ENCODE measurements around the gene ZNF76. TPM values are rescaled to one million over a fixed set of nuclear protein-coding genes. Genes with fewer than 3 reads are reported as not detected.
A peak's percentile ranks its signal among the peaks of the same experiment; 100 is the strongest.

The ZNF76 gene
- total and polyA plus RNA-seq, 2 of the 8 experiments (the other 6 are each of a cell fraction or from before 2014, with no cell fraction given): 17.9 to 23.9 TPM

- POLR2A ChIA-PET (ENCODE audit: partially characterized antibody): interaction anchor here (0.8 to 2.7 kb wide), 6 partner anchors 9 to 156 kb away, joined by 3 to 10 read pairs (median 5); partner anchors contain the start of genes DEF6, PPARD and RPL10A
- Histone ChIP-seq H3K4me2 (ENCODE audit: insufficient read depth in 1 of 2, low read depth in 2 of 2, low read length in 2 of 2) (peak overlapping the region; percentile 90 to 92), H3K4ac (replicated peaks; ENCODE audit: insufficient read length, low read depth, low read length) (no peak overlapping the region), H3K14ac (ENCODE audit: insufficient read length) (no peak overlapping the region), H3K23me2 (ENCODE audit: low read depth, low read length) (peaks cover 10% of the 10 kb centered on the region), H3K79me1 (ENCODE audit: low read depth, low read length) (no peaks in the 10 kb centered on the region), H3K9me3 (ENCODE audit: insufficient read depth in 2 of 2, low read depth in 1 of 2, low read length in 1 of 2) (no peaks in the 10 kb centered on the region; a peak in 1 of 4 replicates), H3K23ac (ENCODE audit: insufficient read length) (no peak overlapping the region), H4K8ac (ENCODE audit: extremely low read depth, insufficient read depth, low read length) (peak overlapping the region; percentile 80), H4K91ac (replicated peaks; ENCODE audit: insufficient read length, low read length) (peak overlapping the region; percentile 39), H3K36me3 (ENCODE audit: control insufficient read depth in 2 of 4, insufficient read depth in 4 of 4, low read length in 3 of 4) (no peaks in the 10 kb centered on the region), H3K79me2 (ENCODE audit: control insufficient read depth in 1 of 2, insufficient read depth in 2 of 2, low read length in 2 of 2) (no peaks in the 10 kb centered on the region), H3K27me3 (replicated peaks in 1 of 4; ENCODE audit: control insufficient read depth in 3 of 4, extremely low read depth in 1 of 4, insufficient read depth in 3 of 4, low read length in 3 of 4) (peaks cover 3 to 19% (median 14%) of the 10 kb centered on the region in 4 experiments), H2BK120ac (replicated peaks; ENCODE audit: low read depth, low read length) (no peak overlapping the region), H3K4me3 (ENCODE audit: extremely low read depth in 1 of 4, insufficient read depth in 2 of 4, low read depth in 3 of 4, low read length in 4 of 4) (peak overlapping the region; percentile 42 to 62 (median 58)), H3K9ac (replicated peaks in 1 of 4; ENCODE audit: extremely low read depth in 1 of 4, low read depth in 3 of 4, low read length in 3 of 4) (peak overlapping the region in 3 of 4 experiments; percentile 14 to 20 (median 16); a peak in 3 of 7 replicates), H2BK5ac (ENCODE audit: low read depth, low read length) (no peak overlapping the region), H4K5ac (ENCODE audit: insufficient read length, low read depth, low read length) (no peak overlapping the region), H4K20me1 (replicated peaks in 1 of 2; ENCODE audit: control insufficient read depth in 1 of 2, insufficient read depth in 2 of 2, low read length in 2 of 2) (no peaks in the 10 kb centered on the region), H3K18ac (ENCODE audit: extremely low read depth, low read length) (peak overlapping the region; percentile 90), H3K56ac (replicated peaks; ENCODE audit: insufficient read length, low read depth, low read length) (no peak overlapping the region), H2BK20ac (ENCODE audit: low read length) (no peak overlapping the region), H2AFZ (ENCODE audit: low read length) (peak overlapping the region; percentile 82), H2BK12ac (ENCODE audit: low read depth, low read length) (no peak overlapping the region), H3K4me1 (replicated peaks in 1 of 4; ENCODE audit: control insufficient read depth in 3 of 4, insufficient read depth in 4 of 4, low read length in 3 of 4) (peaks cover 5 to 8% (median 6%) of the 10 kb centered on the region in 4 experiments), H2BK15ac (ENCODE audit: low read length) (no peak overlapping the region; the same call in 1 of the 2 replicates), H2AK5ac (ENCODE audit: low read depth, low read length) (no peak overlapping the region), H3K27ac (ENCODE audit: low read depth, low read length) (no peak overlapping the region)
- CTCF ChIA-PET (ENCODE audit: partially characterized antibody): interaction anchor here (0.8 to 21.2 kb wide), 13 partner anchors 11 to 239 kb away, joined by 3 to 358 read pairs (median 5); partner anchors contain the start of gene DEF6
- DNase-seq (ENCODE audit: low read depth in 1 of 2, low spot score in 2 of 2) (no peak), FAIRE-seq (no peak)
- WGBS, 2 experiments (ENCODE audit: extremely low coverage in 1 of 2, insufficient coverage in 1 of 2, insufficient read length in 1 of 2, insufficient replicate concordance in 2 of 2, low coverage in 1 of 2, low lambda C conversion rate in 2 of 2, missing lambda C conversion rate in 1 of 2): 26% methylated on average over 28 of the region's 28 CpGs; no CpG with 5 or more reads in 1 of the 2 experiments
- no peak for TF ChIP-seq TAF7 (optimal IDR thresholded peaks at IDR 0.05; ENCODE audit: borderline replicate concordance, low read depth, low read length)
- peak; percentile 64 for TF ChIP-seq MAX (IDR thresholded peaks at IDR 0.05)
- peak; percentile 31 for TF ChIP-seq EZH2 (IDR thresholded peaks at IDR 0.05; ENCODE audit: low read depth, low read length, severe bottlenecking)
- TF ChIP-seq HDAC2 (IDR thresholded peaks at IDR 0.05; ENCODE audit: borderline replicate concordance in 1 of 2, low read depth in 2 of 2, low read length in 2 of 2): no peak
- TF ChIP-seq SUZ12 (IDR thresholded peaks at IDR 0.05; ENCODE audit: low read length): no peak; the same call in 1 of the 2 replicates
- peak; percentile 73; the same call in 1 of the 2 replicates for TF ChIP-seq E2F6 (IDR thresholded peaks at IDR 0.05)
- no peak for TF ChIP-seq YY1 (IDR thresholded peaks at IDR 0.05; ENCODE audit: low read depth, low read length)
- TF ChIP-seq TAF1 (IDR thresholded peaks at IDR 0.05; ENCODE audit: low read depth, low read length): no peak
- no peak for TF ChIP-seq TEAD4 (IDR thresholded peaks at IDR 0.05; ENCODE audit: low read depth, low read length)
- TF ChIP-seq NANOG (IDR thresholded peaks at IDR 0.05; ENCODE audit: insufficient read depth, low read depth, low read length, poor library complexity, severe bottlenecking): no peak
Measured at GRCh38 chr6:35317483-35318195, 58.1 kb downstream of the ZNF76 start.
